K562 (cell line): ENCODE results near the gene SMG1. TPM values are rescaled to one million over a fixed set of nuclear protein-coding genes. Genes with fewer than 3 reads are reported as not detected.

Experiments used
- ATAC-seq: fragments of 200-7000 bp; cut with Tn5 transposase; 3 replicates; pipeline ENCODE4 v1.9.1; 2020; ENCODE audit warnings: moderate library complexity
- BruUV-seq: library from RNA; stranded (reverse); fragments of 400-500 nt; replicated peaks from 2 replicates; lab custom pipeline; 2021; lab: Mats Ljungman, UMichigan
- CTCF ChIA-PET: fragments of 300-600 bp; formaldehyde crosslinking; extraction: SDS; loops from one replicate; lab custom pipeline; 2021; ENCODE audit warnings: low intra/inter-chr PET ratio; lab: Yijun Ruan, JAX
- POLR2A ChIA-PET: fragments of 300-600, 350-650 bp; sonication (Branson Sonifier 250); formaldehyde crosslinking; extraction: SDS; loops from one replicate; lab custom pipeline; 2021; ENCODE audit warnings: antibody characterized with exemption, inconsistent platforms; lab: Yijun Ruan, JAX
- DNase-seq, 4 experiments: peaks; one replicate each; pipeline versions ENCODE4 v3.0.0 to v3.0.0-alpha.2; 2011 to 2018; ENCODE audit warnings: low spot score in 3 of 4, mixed read lengths in 3 of 4; ENCODE audit errors: extremely low read depth in 1 of 4
- FAIRE-seq: peaks from 2 replicates; lab custom pipeline; 2011; peaks lifted over from hg19 to GRCh38; lab: Jason Lieb, UNC
- H2AFZ ChIP-seq: 2 replicates; pipeline ENCODE4 v1.6.0; 2011; ENCODE audit warnings: low read depth, low read length, control low read depth, inconsistent platforms
- H3K27ac ChIP-seq: fragments of 200-600 bp; 3 replicates; pipeline ENCODE4 v1.8.0; 2011; ENCODE audit warnings: low read depth, mild to moderate bottlenecking, control low read depth, inconsistent platforms, low read length, moderate library complexity, mixed read lengths; ENCODE audit errors: extremely low read depth
- H3K27me3 ChIP-seq, 2 experiments: fragments of 300-600 bp in 1 of 2; 2 replicates in 1 of 2; 3 replicates in 1 of 2; pipeline versions ENCODE4 v1.6.0 to v1.8.0; 2011; ENCODE audit warnings: inconsistent platforms in 2 of 2, low read length in 2 of 2, mild to moderate bottlenecking in 1 of 2, mixed read lengths in 1 of 2, moderate library complexity in 1 of 2; ENCODE audit not compliant: control insufficient read depth in 2 of 2, insufficient read depth in 2 of 2
- H3K36me3 ChIP-seq: fragments of 300-600 bp; 3 replicates; pipeline ENCODE4 v1.8.0; 2011; ENCODE audit warnings: mild to moderate bottlenecking, low read length, inconsistent platforms; ENCODE audit not compliant: control insufficient read depth, insufficient read depth
- H3K4me1 ChIP-seq, 2 experiments: fragments of 200-600 bp in 1 of 2; replicated peaks in 1 of 2; 2 replicates in 1 of 2; 3 replicates in 1 of 2; pipeline versions ENCODE4 v1.5.1 to v1.8.0; 2011; ENCODE audit warnings: inconsistent platforms in 2 of 2, low read length in 2 of 2, mild to moderate bottlenecking in 1 of 2, mixed read lengths in 1 of 2, moderate library complexity in 1 of 2; ENCODE audit not compliant: control insufficient read depth in 2 of 2, insufficient read depth in 2 of 2
- H3K4me2 ChIP-seq: 2 replicates; pipeline ENCODE4 v1.6.1; 2011; ENCODE audit warnings: low read length, control low read depth, inconsistent platforms, mixed read lengths; ENCODE audit not compliant: insufficient read depth
- H3K4me3 ChIP-seq: fragments of 200-600 bp; sonication (generic), shearing (Covaris generic); 2 replicates; pipeline ENCODE4 v1.5.1; 2016; ENCODE audit warnings: control low read depth, inconsistent platforms
- H3K79me2 ChIP-seq: fragments of 200-600 bp; 3 replicates; pipeline ENCODE4 v1.8.0; 2011; ENCODE audit warnings: low read length, inconsistent platforms; ENCODE audit not compliant: control insufficient read depth, insufficient read depth
- H3K9ac ChIP-seq, 2 experiments: 2 replicates each; pipeline versions ENCODE4 v1.6.0 to v1.6.1; 2011; ENCODE audit warnings: low read depth in 2 of 2, low read length in 2 of 2, control low read depth in 1 of 2, inconsistent platforms in 1 of 2, mild to moderate bottlenecking in 1 of 2, mixed read lengths in 1 of 2; ENCODE audit not compliant: insufficient read depth in 1 of 2
- H3K9me1 ChIP-seq: one replicate; pipeline ENCODE4 v1.6.0; 2011; ENCODE audit warnings: inconsistent platforms, mild to moderate bottlenecking, low read length, moderate library complexity; ENCODE audit not compliant: control insufficient read depth, insufficient read depth
- H3K9me3 ChIP-seq: replicated peaks from 2 replicates; pipeline ENCODE4 v1.5.1; 2011; ENCODE audit warnings: low read depth, low read length, inconsistent platforms; ENCODE audit not compliant: control insufficient read depth, insufficient read depth
- H4K20me1 ChIP-seq: replicated peaks from 2 replicates; pipeline ENCODE4 v1.6.1; 2011; ENCODE audit warnings: low read length, inconsistent platforms, mixed read lengths; ENCODE audit not compliant: control insufficient read depth, insufficient read depth
- MECOM ChIP-seq: fragments of 250-450 bp; sonication (Bioruptor Pico); IDR thresholded peaks from 2 replicates; pipeline ENCODE4 v1.8.0; 2022; ENCODE audit warnings: inconsistent platforms
- POLR2AphosphoS5 ChIP-seq: IDR thresholded peaks from 2 replicates; pipeline ENCODE4 v1.6.1; 2011; ENCODE audit warnings: mild to moderate bottlenecking, low read depth, low read length, moderate library complexity; ENCODE audit not compliant: control insufficient read depth, insufficient read depth
- RBFOX2 ChIP-seq: fragments of 200-400 bp; formaldehyde crosslinking; IDR thresholded peaks from 2 replicates; pipeline ENCODE4 v1.6.1; 2017; ENCODE audit warnings: low read depth, mild to moderate bottlenecking, low read length, moderate library complexity
- SETDB1 ChIP-seq: IDR thresholded peaks from one replicate; pipeline ENCODE4 v1.6.1; 2012; ENCODE audit warnings: low read length, control low read depth, inconsistent platforms
- SREBF1 ChIP-seq: fragments of 150-350 bp; IDR thresholded peaks from 2 replicates; pipeline ENCODE4 v1.6.1; 2014; ENCODE audit warnings: antibody characterized with exemption, low read depth, low read length, borderline replicate concordance
- WGBS: fragments of 100-300 bp; shearing (Covaris generic); methylation state at CpG from one replicate; pipeline ENCODE4 v1.1.6; 2016; ENCODE audit warnings: low coverage, mixed read lengths; ENCODE audit not compliant: insufficient coverage; ENCODE audit errors: missing lambda C conversion rate; 5-methylcytosine and 5-hydroxymethylcytosine counted together
- in situ Hi-C: fragments of 300-500 bp; cut with MboI; formaldehyde crosslinking; loops from 4 replicates; pipeline ENCODE4 v1.15.0; 2018; ENCODE audit warnings: inconsistent platforms, mixed read lengths
- intact Hi-C: fragments of 100-400 bp; cut with micrococcal nuclease; formaldehyde crosslinking; loops from 2 replicates; pipeline ENCODE4 v1.14.2; 2022
- polyA plus RNA-seq, 8 experiments: library from polyadenylated mRNA; depleted of rRNA in 4 of 8; stranded (reverse) in 5 of 8; unstranded in 3 of 8; fragments of >200 nt; fragmentation: Nextera tagmentation in 2 of 8; fragmentation: Illumina TruSeq in 1 of 8; extraction: Ambion mirVana in 2 of 8; extraction: Trizol in 1 of 8; gene quantifications; 2 replicates each; pipeline versions ENCODE4 v1.2.1 to v1.2.3, GENCODE V29; 2011 to 2014; ENCODE audit warnings: inconsistent platforms in 1 of 8, missing spikeins in 1 of 8
- total RNA-seq, 7 experiments: library from RNA; depleted of rRNA in 6 of 7; stranded (reverse); fragments of >200 nt in 6 of 7; fragmentation: Illumina TruSeq in 2 of 7; extraction: Trizol in 2 of 7; gene quantifications; 2 replicates each; pipeline versions ENCODE4 v1.2.1 to v1.2.3, GENCODE V29; 2011 to 2021; ENCODE audit warnings: low replicate concordance in 1 of 7

SMG1 gene
- total and polyA plus RNA-seq, 9 of the 15 experiments (the other 6 are each of a cell fraction or from before 2014, with no cell fraction given): 3.4 to 54.8 (median 32.0) TPM

GRCh38 chr16:18783430-18784341, 142.5 kb downstream of the SMG1 start:
- Histone ChIP-seq H3K9ac (peak overlapping the region in 1 of 2 experiments; percentile 41; a peak in 1 of 4 replicates), H3K4me2 (no peak overlapping the region), H3K27me3 (no peaks in the 10 kb centered on the region), H2AFZ (no peak overlapping the region), H3K9me3 (no peaks in the 10 kb centered on the region), H3K4me1 (peaks cover 9 to 14% of the 10 kb centered on the region in 2 experiments; a peak in 3 of 5 replicates), H3K4me3 (no peak overlapping the region), H4K20me1 (peaks cover 58% of the 10 kb centered on the region), H3K9me1 (no peaks in the 10 kb centered on the region), H3K79me2 (peaks cover 61% of the 10 kb centered on the region), H3K27ac (no peak overlapping the region), H3K36me3 (peaks cover 64% of the 10 kb centered on the region)
- no peak for ATAC-seq
- POLR2A ChIA-PET: interaction anchor here (1.0 to 11.9 kb wide), 3 partner anchors 11 to 175 kb away, joined by 3 to 342 read pairs (median 4); partner anchors contain the start of gene ARL6IP1
- WGBS: 90% methylated on average over 15 of the region's 17 CpGs
- intact Hi-C loops (no loop called here), in situ Hi-C loops (no loop called here)
- FAIRE-seq: no peak
- DNase-seq: no peak
- CTCF ChIA-PET: no interaction called here
- TF ChIP-seq SETDB1 (no peak), MECOM (CRISPR knock-in tag) (no peak), SREBF1 (no peak), RBFOX2 (peak; percentile 49), POLR2AphosphoS5 (peak; percentile 28; the same call in 1 of the 2 replicates)
- BruUV-seq: TSS peak; percentile 0
